ENCODE data around the gene PEX14.

The PEX14 gene

GRCh38 chr1:10640843-10641553 lies 166.2 kb downstream of the PEX14 start:
- no peak overlapping the region for H3K27ac ChIP-seq (ENCODE audit: insufficient read depth, low read length, poor library complexity, severe bottlenecking)
- H3K4me1 ChIP-seq (ENCODE audit: control insufficient read depth, insufficient read depth, low read length, poor library complexity, severe bottlenecking), result peaks cover 5% of the 10 kb centered on the region
- H3K27me3 ChIP-seq (replicated peaks; ENCODE audit: control insufficient read depth, insufficient read depth, low read length, poor library complexity, severe bottlenecking), result no peaks in the 10 kb centered on the region
- no peaks in the 10 kb centered on the region for H3K36me3 ChIP-seq (ENCODE audit: control insufficient read depth, insufficient read depth, low read length)
- no peak for DNase-seq
- no peaks in the 10 kb centered on the region for H3K9me3 ChIP-seq (ENCODE audit: control insufficient read depth, low read length)
- no peak overlapping the region for H3K4me3 ChIP-seq (ENCODE audit: insufficient read depth, low read depth, low read length, poor library complexity, severe bottlenecking)

- no peak overlapping the region for H3K27ac ChIP-seq (ENCODE audit: insufficient read depth, low read length, poor library complexity, severe bottlenecking)
- H3K4me3 ChIP-seq (ENCODE audit: insufficient read depth, low read depth, low read length, poor library complexity, severe bottlenecking), result no peak overlapping the region
- no peaks in the 10 kb centered on the region for H3K27me3 ChIP-seq (replicated peaks; ENCODE audit: control insufficient read depth, insufficient read depth, low read length, poor library complexity, severe bottlenecking)
- no peaks in the 10 kb centered on the region for H3K9me3 ChIP-seq (ENCODE audit: control insufficient read depth, low read length)
- H3K4me1 ChIP-seq (ENCODE audit: control insufficient read depth, insufficient read depth, low read length, poor library complexity, severe bottlenecking), result peaks cover 5% of the 10 kb centered on the region
- no peaks in the 10 kb centered on the region for H3K36me3 ChIP-seq (ENCODE audit: control insufficient read depth, insufficient read depth, low read length)
- no peak for DNase-seq
Measured at GRCh38 chr1:10641976-10642375, 167.2 kb downstream of the PEX14 start.

- Histone ChIP-seq H3K27me3 (replicated peaks; ENCODE audit: control insufficient read depth, insufficient read depth, low read length, poor library complexity, severe bottlenecking) (no peaks in the 10 kb centered on the region), H3K4me1 (ENCODE audit: control insufficient read depth, insufficient read depth, low read length, poor library complexity, severe bottlenecking) (peaks cover 5% of the 10 kb centered on the region), H3K9me3 (ENCODE audit: control insufficient read depth, low read length) (no peaks in the 10 kb centered on the region), H3K27ac (ENCODE audit: insufficient read depth, low read length, poor library complexity, severe bottlenecking) (no peak overlapping the region), H3K4me3 (ENCODE audit: insufficient read depth, low read depth, low read length, poor library complexity, severe bottlenecking) (no peak overlapping the region), H3K36me3 (ENCODE audit: control insufficient read depth, insufficient read depth, low read length) (no peaks in the 10 kb centered on the region)
- no peak for DNase-seq
Measured at GRCh38 chr1:10642403-10643080, 167.8 kb downstream of the PEX14 start.

GRCh38 chr1:10643607-10644306 lies 169.0 kb downstream of the PEX14 start:
- Histone ChIP-seq H3K27me3 (replicated peaks; ENCODE audit: control insufficient read depth, insufficient read depth, low read length, poor library complexity, severe bottlenecking) (no peaks in the 10 kb centered on the region), H3K4me1 (ENCODE audit: control insufficient read depth, insufficient read depth, low read length, poor library complexity, severe bottlenecking) (no peaks in the 10 kb centered on the region), H3K27ac (ENCODE audit: insufficient read depth, low read length, poor library complexity, severe bottlenecking) (no peak overlapping the region), H3K4me3 (ENCODE audit: insufficient read depth, low read depth, low read length, poor library complexity, severe bottlenecking) (no peak overlapping the region), H3K36me3 (ENCODE audit: control insufficient read depth, insufficient read depth, low read length) (no peaks in the 10 kb centered on the region), H3K9me3 (ENCODE audit: control insufficient read depth, low read length) (no peaks in the 10 kb centered on the region)
- no peak for DNase-seq

- no peak for DNase-seq
- H3K27me3 ChIP-seq (replicated peaks; ENCODE audit: control insufficient read depth, insufficient read depth, low read length, poor library complexity, severe bottlenecking), result no peaks in the 10 kb centered on the region
- H3K9me3 ChIP-seq (ENCODE audit: control insufficient read depth, low read length), result no peaks in the 10 kb centered on the region
- no peaks in the 10 kb centered on the region for H3K36me3 ChIP-seq (ENCODE audit: control insufficient read depth, insufficient read depth, low read length)
- H3K4me1 ChIP-seq (ENCODE audit: control insufficient read depth, insufficient read depth, low read length, poor library complexity, severe bottlenecking), result no peaks in the 10 kb centered on the region
- H3K4me3 ChIP-seq (ENCODE audit: insufficient read depth, low read depth, low read length, poor library complexity, severe bottlenecking), result no peak overlapping the region
- no peak overlapping the region for H3K27ac ChIP-seq (ENCODE audit: insufficient read depth, low read length, poor library complexity, severe bottlenecking)
Measured at GRCh38 chr1:10644307-10645128, 169.8 kb downstream of the PEX14 start.

GRCh38 chr1:10646347-10646861 lies 171.7 kb downstream of the PEX14 start:
- Histone ChIP-seq H3K4me1 (ENCODE audit: control insufficient read depth, insufficient read depth, low read length, poor library complexity, severe bottlenecking) (no peaks in the 10 kb centered on the region), H3K4me3 (ENCODE audit: insufficient read depth, low read depth, low read length, poor library complexity, severe bottlenecking) (no peak overlapping the region), H3K36me3 (ENCODE audit: control insufficient read depth, insufficient read depth, low read length) (no peaks in the 10 kb centered on the region), H3K27ac (ENCODE audit: insufficient read depth, low read length, poor library complexity, severe bottlenecking) (no peak overlapping the region), H3K27me3 (replicated peaks; ENCODE audit: control insufficient read depth, insufficient read depth, low read length, poor library complexity, severe bottlenecking) (no peaks in the 10 kb centered on the region), H3K9me3 (ENCODE audit: control insufficient read depth, low read length) (no peaks in the 10 kb centered on the region)
- no peak for DNase-seq

GRCh38 chr1:10647414-10648170 lies 172.8 kb downstream of the PEX14 start:
- no peak overlapping the region for H3K4me3 ChIP-seq (ENCODE audit: insufficient read depth, low read depth, low read length, poor library complexity, severe bottlenecking)
- no peak overlapping the region for H3K27ac ChIP-seq (ENCODE audit: insufficient read depth, low read length, poor library complexity, severe bottlenecking)
- no peak for DNase-seq
- H3K4me1 ChIP-seq (ENCODE audit: control insufficient read depth, insufficient read depth, low read length, poor library complexity, severe bottlenecking), result no peaks in the 10 kb centered on the region
- no peaks in the 10 kb centered on the region for H3K36me3 ChIP-seq (ENCODE audit: control insufficient read depth, insufficient read depth, low read length)
- no peaks in the 10 kb centered on the region for H3K9me3 ChIP-seq (ENCODE audit: control insufficient read depth, low read length)
- H3K27me3 ChIP-seq (replicated peaks; ENCODE audit: control insufficient read depth, insufficient read depth, low read length, poor library complexity, severe bottlenecking), result no peaks in the 10 kb centered on the region

- Histone ChIP-seq H3K27me3 (replicated peaks; ENCODE audit: control insufficient read depth, insufficient read depth, low read length, poor library complexity, severe bottlenecking) (no peaks in the 10 kb centered on the region), H3K9me3 (ENCODE audit: control insufficient read depth, low read length) (no peaks in the 10 kb centered on the region), H3K36me3 (ENCODE audit: control insufficient read depth, insufficient read depth, low read length) (no peaks in the 10 kb centered on the region), H3K27ac (ENCODE audit: insufficient read depth, low read length, poor library complexity, severe bottlenecking) (no peak overlapping the region), H3K4me3 (ENCODE audit: insufficient read depth, low read depth, low read length, poor library complexity, severe bottlenecking) (no peak overlapping the region), H3K4me1 (ENCODE audit: control insufficient read depth, insufficient read depth, low read length, poor library complexity, severe bottlenecking) (no peaks in the 10 kb centered on the region)
- DNase-seq, result no peak
Measured at GRCh38 chr1:10648689-10649516, 174.2 kb downstream of the PEX14 start.

Data from effector memory CD4-positive, alpha-beta T cell (primary cell).